ENCODE data around the gene AOPEP.

The AOPEP gene

GRCh38 chr9:95104581-95104960, 378.1 kb downstream of the AOPEP start:
- DNase-seq: no peak

- DNase-seq: no peak
Observed at GRCh38 chr9:95104980-95105379, 378.5 kb downstream of the AOPEP start.

- no peak for DNase-seq
Observed at GRCh38 chr9:95105519-95106287, 379.2 kb downstream of the AOPEP start.

GRCh38 chr9:95107001-95107749, 380.7 kb downstream of the AOPEP start:
- DNase-seq: no peak

GRCh38 chr9:95107976-95108375, 381.5 kb downstream of the AOPEP start:
- DNase-seq: no peak

- DNase-seq: no peak
Observed at GRCh38 chr9:95108777-95109176, 382.3 kb downstream of the AOPEP start.

GRCh38 chr9:95109456-95109855, 383.0 kb downstream of the AOPEP start:
- DNase-seq: no peak

GRCh38 chr9:95110921-95111525, 384.5 kb downstream of the AOPEP start:
- no peak for DNase-seq

GRCh38 chr9:95111716-95112115, 385.2 kb downstream of the AOPEP start:
- DNase-seq: no peak

- no peak for DNase-seq
Observed at GRCh38 chr9:95112436-95113280, 386.2 kb downstream of the AOPEP start.

- DNase-seq: no peak
Observed at GRCh38 chr9:95115104-95115503, 388.6 kb downstream of the AOPEP start.

GRCh38 chr9:95116002-95116807, 389.7 kb downstream of the AOPEP start:
- DNase-seq: no peak

- DNase-seq: no peak
Observed at GRCh38 chr9:95116808-95117204, 390.3 kb downstream of the AOPEP start.

GRCh38 chr9:95118596-95118995, 392.1 kb downstream of the AOPEP start:
- DNase-seq: no peak

GRCh38 chr9:95120781-95121370, 394.4 kb downstream of the AOPEP start:
- DNase-seq: no peak

- no peak for DNase-seq
Observed at GRCh38 chr9:95124582-95125367, 398.3 kb downstream of the AOPEP start.

GRCh38 chr9:95125652-95126051, 399.2 kb downstream of the AOPEP start:
- no peak for DNase-seq

GRCh38 chr9:95126739-95127138, 400.2 kb downstream of the AOPEP start:
- DNase-seq: no peak

- peak; percentile 55 for DNase-seq
Observed at GRCh38 chr9:95127249-95128176, 401.0 kb downstream of the AOPEP start.

GRCh38 chr9:95128177-95128524, 401.7 kb downstream of the AOPEP start:
- DNase-seq: no peak
